ENCODE results near the gene CHCHD5.

The CHCHD5 gene

GRCh38 chr2:112621790-112622527 lies 37.5 kb downstream of the CHCHD5 start:
- Histone ChIP-seq H3K27ac (ENCODE audit: insufficient read depth in 1 of 2, low read depth in 1 of 2, low read length in 2 of 2, poor library complexity in 1 of 2, severe bottlenecking in 2 of 2) (no peak overlapping the region), H3K36me3 (ENCODE audit: control insufficient read depth in 4 of 4, insufficient read depth in 4 of 4, low read length in 3 of 4) (no peaks in the 10 kb centered on the region), H3K4me1 (ENCODE audit: control extremely low read depth in 1 of 4, control insufficient read depth in 4 of 4, insufficient read depth in 4 of 4, low read length in 3 of 4) (peaks cover 6 to 33% (median 29%) of the 10 kb centered on the region in 4 experiments), H3K9me3 (ENCODE audit: control extremely low read depth in 1 of 5, control insufficient read depth in 4 of 5, insufficient read depth in 2 of 5, low read depth in 1 of 5, low read length in 4 of 5) (no peaks in the 10 kb centered on the region), H3K4me3 (ENCODE audit: control insufficient read depth in 1 of 7, extremely low read depth in 1 of 7, insufficient read depth in 4 of 7, low read depth in 2 of 7, low read length in 6 of 7) (no peak overlapping the region), H3K27me3 (replicated peaks in 2 of 5; ENCODE audit: control insufficient read depth in 4 of 5, insufficient read depth in 5 of 5, low read length in 4 of 5) (no peaks in the 10 kb centered on the region)
- POLR2A ChIA-PET, result no interaction called here
- CTCF ChIA-PET, result interaction anchor here (2.0 to 14.9 kb wide), 2 partner anchors 41 to 105 kb away, joined by 6 to 275 read pairs; no protein-coding TSS in a partner anchor
- 84% methylated on average over 21 of the region's 22 CpGs for WGBS (ENCODE audit: insufficient coverage)
- no peak for DNase-seq

GRCh38 chr2:112622528-112622849 lies 38.1 kb downstream of the CHCHD5 start:
- H3K27me3 ChIP-seq (replicated peaks in 2 of 5; ENCODE audit: control insufficient read depth in 4 of 5, insufficient read depth in 5 of 5, low read length in 4 of 5), result no peaks in the 10 kb centered on the region
- no peaks in the 10 kb centered on the region for H3K36me3 ChIP-seq (ENCODE audit: control insufficient read depth in 4 of 4, insufficient read depth in 4 of 4, low read length in 3 of 4)
- CTCF ChIA-PET, result interaction anchor here (0.6 to 14.9 kb wide), 4 partner anchors 18 to 105 kb away, joined by 3 to 275 read pairs (median 12); no protein-coding TSS in a partner anchor
- POLR2A ChIA-PET, result no interaction called here
- no peak overlapping the region for H3K4me3 ChIP-seq (ENCODE audit: control insufficient read depth in 1 of 7, extremely low read depth in 1 of 7, insufficient read depth in 4 of 7, low read depth in 2 of 7, low read length in 6 of 7)
- DNase-seq, result no peak
- no CpG with 5 or more reads among the region's 3 CpGs for WGBS (ENCODE audit: insufficient coverage)
- no peaks in the 10 kb centered on the region for H3K9me3 ChIP-seq (ENCODE audit: control extremely low read depth in 1 of 5, control insufficient read depth in 4 of 5, insufficient read depth in 2 of 5, low read depth in 1 of 5, low read length in 4 of 5)
- H3K4me1 ChIP-seq (ENCODE audit: control extremely low read depth in 1 of 4, control insufficient read depth in 4 of 4, insufficient read depth in 4 of 4, low read length in 3 of 4), result peaks cover 6 to 38% (median 34%) of the 10 kb centered on the region in 4 experiments
- H3K27ac ChIP-seq (ENCODE audit: insufficient read depth in 1 of 2, low read depth in 1 of 2, low read length in 2 of 2, poor library complexity in 1 of 2, severe bottlenecking in 2 of 2), result no peak overlapping the region

GRCh38 chr2:112623913-112624777 lies 39.7 kb downstream of the CHCHD5 start:
- Histone ChIP-seq H3K4me1 (ENCODE audit: control extremely low read depth in 1 of 4, control insufficient read depth in 4 of 4, insufficient read depth in 4 of 4, low read length in 3 of 4) (peaks cover 6 to 53% (median 48%) of the 10 kb centered on the region in 4 experiments), H3K9me3 (ENCODE audit: control extremely low read depth in 1 of 5, control insufficient read depth in 4 of 5, insufficient read depth in 2 of 5, low read depth in 1 of 5, low read length in 4 of 5) (no peaks in the 10 kb centered on the region), H3K27ac (ENCODE audit: insufficient read depth in 1 of 2, low read depth in 1 of 2, low read length in 2 of 2, poor library complexity in 1 of 2, severe bottlenecking in 2 of 2) (no peak overlapping the region), H3K27me3 (replicated peaks in 2 of 5; ENCODE audit: control insufficient read depth in 4 of 5, insufficient read depth in 5 of 5, low read length in 4 of 5) (no peaks in the 10 kb centered on the region), H3K36me3 (ENCODE audit: control insufficient read depth in 4 of 4, insufficient read depth in 4 of 4, low read length in 3 of 4) (no peaks in the 10 kb centered on the region), H3K4me3 (ENCODE audit: control insufficient read depth in 1 of 7, extremely low read depth in 1 of 7, insufficient read depth in 4 of 7, low read depth in 2 of 7, low read length in 6 of 7) (peak overlapping the region in 2 of 7 experiments; percentile 1 to 11)
- WGBS (ENCODE audit: insufficient coverage), result 73% methylated on average over 7 of the region's 11 CpGs
- POLR2A ChIA-PET, result interaction anchor here (0.9 kb wide), 1 partner anchor 21 kb away, joined by 3 read pairs; no protein-coding TSS in a partner anchor
- peak; percentile 67 to 93 (median 86) for DNase-seq
- CTCF ChIA-PET, result interaction anchor here (0.9 to 14.9 kb wide), 12 partner anchors 11 to 103 kb away, joined by 3 to 275 read pairs (median 5); partner anchors contain the start of genes CHCHD5 and SLC20A1

- Histone ChIP-seq H3K36me3 (ENCODE audit: control insufficient read depth in 4 of 4, insufficient read depth in 4 of 4, low read length in 3 of 4) (no peaks in the 10 kb centered on the region), H3K4me3 (ENCODE audit: control insufficient read depth in 1 of 7, extremely low read depth in 1 of 7, insufficient read depth in 4 of 7, low read depth in 2 of 7, low read length in 6 of 7) (no peak overlapping the region), H3K27ac (ENCODE audit: insufficient read depth in 1 of 2, low read depth in 1 of 2, low read length in 2 of 2, poor library complexity in 1 of 2, severe bottlenecking in 2 of 2) (peak overlapping the region in 1 of 2 experiments; percentile 53), H3K27me3 (replicated peaks in 2 of 5; ENCODE audit: control insufficient read depth in 4 of 5, insufficient read depth in 5 of 5, low read length in 4 of 5) (no peaks in the 10 kb centered on the region), H3K9me3 (ENCODE audit: control extremely low read depth in 1 of 5, control insufficient read depth in 4 of 5, insufficient read depth in 2 of 5, low read depth in 1 of 5, low read length in 4 of 5) (no peaks in the 10 kb centered on the region), H3K4me1 (ENCODE audit: control extremely low read depth in 1 of 4, control insufficient read depth in 4 of 4, insufficient read depth in 4 of 4, low read length in 3 of 4) (peaks cover 6 to 65% (median 61%) of the 10 kb centered on the region in 4 experiments)
- 78% methylated on average over 6 of the region's 7 CpGs for WGBS (ENCODE audit: insufficient coverage)
- CTCF ChIA-PET, result interaction anchor here (0.6 to 14.9 kb wide), 27 partner anchors 10 to 781 kb away, joined by 3 to 275 read pairs (median 5); partner anchors contain the start of genes CHCHD5 and SLC20A1
- DNase-seq, result no peak
- POLR2A ChIA-PET, result interaction anchor here (1.3 kb wide), 1 partner anchor 64 kb away, joined by 3 read pairs; no protein-coding TSS in a partner anchor
Observed at GRCh38 chr2:112625474-112626114, 41.2 kb downstream of the CHCHD5 start.

GRCh38 chr2:112626604-112627059 lies 42.2 kb downstream of the CHCHD5 start:
- no peaks in the 10 kb centered on the region for H3K27me3 ChIP-seq (replicated peaks in 2 of 5; ENCODE audit: control insufficient read depth in 4 of 5, insufficient read depth in 5 of 5, low read length in 4 of 5)
- H3K4me3 ChIP-seq (ENCODE audit: control insufficient read depth in 1 of 7, extremely low read depth in 1 of 7, insufficient read depth in 4 of 7, low read depth in 2 of 7, low read length in 6 of 7), result peak overlapping the region in 3 of 7 experiments; percentile 25 to 51 (median 37)
- 5% methylated on average over 6 of the region's 7 CpGs for WGBS (ENCODE audit: insufficient coverage)
- H3K4me1 ChIP-seq (ENCODE audit: control extremely low read depth in 1 of 4, control insufficient read depth in 4 of 4, insufficient read depth in 4 of 4, low read length in 3 of 4), result peaks cover 13 to 76% (median 71%) of the 10 kb centered on the region in 4 experiments
- no peaks in the 10 kb centered on the region for H3K36me3 ChIP-seq (ENCODE audit: control insufficient read depth in 4 of 4, insufficient read depth in 4 of 4, low read length in 3 of 4)
- ChIA-PET POLR2A (interaction anchor here (1.0 to 1.9 kb wide), 5 partner anchors 19 to 105 kb away, joined by 3 to 25 read pairs (median 3); partner anchors contain the start of gene SLC20A1), CTCF (interaction anchor here (0.6 to 14.9 kb wide), 28 partner anchors 9 to 321 kb away, joined by 3 to 275 read pairs (median 5); partner anchors contain the start of gene SLC20A1)
- peak; percentile 88 to 97 (median 96) for DNase-seq
- no peaks in the 10 kb centered on the region for H3K9me3 ChIP-seq (ENCODE audit: control extremely low read depth in 1 of 5, control insufficient read depth in 4 of 5, insufficient read depth in 2 of 5, low read depth in 1 of 5, low read length in 4 of 5)
- peak overlapping the region; percentile 11 to 43 for H3K27ac ChIP-seq (ENCODE audit: insufficient read depth in 1 of 2, low read depth in 1 of 2, low read length in 2 of 2, poor library complexity in 1 of 2, severe bottlenecking in 2 of 2)

All from common myeloid progenitor, CD34-positive (primary cell).